Liver (tissue), 3 donors: ENCODE results near the gene KIF26A.

Experiments used
- ATF3 ChIP-seq: IDR thresholded peaks from 2 replicates; pipeline ENCODE4 v1.6.1; 2016; ENCODE audit warnings: antibody characterized with exemption
- CTCF ChIP-seq: fragments of 150-350 bp; IDR thresholded peaks from 2 replicates; pipeline ENCODE4 v1.5.1; 2017; ENCODE audit warnings: improper control_type of control experiment, low read depth, low read length; ENCODE audit not compliant: missing input control
- GABPA ChIP-seq, 2 donors: IDR thresholded peaks in 1 of 2; conservative IDR thresholded peaks in 1 of 2; 2 replicates each; pipeline ENCODE4 v1.6.1; 2016; ENCODE audit warnings: antibody characterized with exemption in 2 of 2, mild to moderate bottlenecking in 1 of 2, moderate library complexity in 1 of 2
- HNF4A ChIP-seq, 2 donors: conservative IDR thresholded peaks; 2 replicates each; pipeline ENCODE4 v1.6.1; 2016; ENCODE audit warnings: antibody characterized with exemption in 2 of 2, mild to moderate bottlenecking in 2 of 2
- JUND ChIP-seq, 2 donors: IDR thresholded peaks; 2 replicates each; pipeline ENCODE4 v1.6.1; 2016; ENCODE audit warnings: antibody characterized with exemption in 2 of 2
- NR2F2 ChIP-seq: IDR thresholded peaks from 2 replicates; pipeline ENCODE4 v1.6.1; 2016; ENCODE audit warnings: antibody characterized with exemption
- RAD21 ChIP-seq, 2 donors: IDR thresholded peaks; 2 replicates each; pipeline ENCODE4 v1.6.1; 2016; ENCODE audit warnings: antibody characterized with exemption in 2 of 2, mild to moderate bottlenecking in 2 of 2
- REST ChIP-seq: IDR thresholded peaks from 2 replicates; pipeline ENCODE4 v1.6.1; 2016; ENCODE audit warnings: antibody characterized with exemption, mild to moderate bottlenecking
- RXRA ChIP-seq, 2 donors: IDR thresholded peaks; 2 replicates each; pipeline ENCODE4 v1.6.1; 2017 to 2018; ENCODE audit warnings: antibody characterized with exemption in 2 of 2, mild to moderate bottlenecking in 1 of 2
- TAF1 ChIP-seq: conservative IDR thresholded peaks from 2 replicates; pipeline ENCODE4 v1.6.1; 2016; ENCODE audit warnings: antibody characterized with exemption, mild to moderate bottlenecking
- YY1 ChIP-seq: IDR thresholded peaks from 2 replicates; pipeline ENCODE4 v1.6.1; 2016; ENCODE audit warnings: antibody characterized with exemption, mild to moderate bottlenecking
- ZBTB33 ChIP-seq: IDR thresholded peaks from 2 replicates; pipeline ENCODE4 v1.6.1; 2016; ENCODE audit warnings: antibody characterized with exemption
- TF ChIP-seq, protein P1 (sequence below): IDR thresholded peaks from 2 replicates; pipeline ENCODE4 v1.6.1; 2016; ENCODE audit warnings: antibody characterized with exemption
- donor health status: healthy.
- donor health status: healthy.

DNA sequence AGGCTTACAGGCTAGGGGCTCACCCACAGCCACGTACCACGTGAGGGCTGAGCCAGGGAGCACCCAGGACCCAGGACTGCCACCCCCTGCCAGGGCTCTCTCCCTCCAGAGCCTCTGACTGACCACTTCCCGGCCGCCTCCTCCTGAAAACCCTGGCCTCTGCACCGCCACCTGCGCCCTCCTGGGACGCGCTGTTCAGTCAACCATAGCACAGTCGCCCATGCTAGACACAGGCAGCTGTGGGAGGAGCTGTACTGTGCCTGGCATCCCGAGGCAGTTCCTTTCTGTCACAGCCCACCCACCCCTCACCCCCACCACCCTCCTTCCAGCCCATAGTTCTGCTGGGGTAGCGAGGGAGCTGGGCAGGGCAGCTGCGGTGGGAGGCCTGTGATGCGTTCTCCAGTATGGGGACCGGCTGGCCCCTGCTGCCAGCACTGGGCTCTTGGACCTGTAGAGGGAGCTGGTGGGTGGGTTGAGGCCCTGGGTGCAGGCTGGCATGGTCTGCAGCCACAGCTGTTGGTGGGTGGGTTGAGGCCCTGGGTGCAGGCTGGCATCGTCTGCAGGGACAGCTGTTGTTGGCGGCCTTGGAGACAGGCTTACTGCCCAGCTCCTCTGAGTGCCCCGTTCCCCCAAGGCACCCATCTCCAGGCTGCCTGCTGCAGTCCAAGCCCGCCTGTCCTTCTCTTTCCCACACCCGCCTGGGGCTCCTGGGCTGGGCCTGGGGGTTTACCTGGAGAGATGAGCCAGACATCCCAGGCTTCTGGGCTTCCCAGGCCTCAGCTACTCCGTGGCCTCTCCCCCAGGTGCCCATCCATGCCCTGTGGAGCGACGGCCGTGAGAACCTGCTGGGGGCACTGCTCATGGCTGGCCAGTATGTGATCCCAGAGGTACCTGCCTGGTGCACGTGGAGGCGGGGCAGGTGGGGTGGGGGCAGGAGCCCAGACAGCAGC lies 41.4 kb upstream of the KIF26A start:
- TF ChIP-seq CTCF = no peak
- TF ChIP-seq TAF1 = no peak
- TF ChIP-seq RAD21 (IDR thresholded peaks at IDR 0.05) = no peak
- TF ChIP-seq GABPA (IDR thresholded peaks at IDR 0.05 in 1 of 2, conservative IDR thresholded peaks at IDR 0.05 in 1 of 2) = no peak
- TF ChIP-seq, protein P1, sequence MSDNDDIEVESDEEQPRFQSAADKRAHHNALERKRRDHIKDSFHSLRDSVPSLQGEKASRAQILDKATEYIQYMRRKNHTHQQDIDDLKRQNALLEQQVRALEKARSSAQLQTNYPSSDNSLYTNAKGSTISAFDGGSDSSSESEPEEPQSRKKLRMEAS = no peak
- TF ChIP-seq REST = no peak
- no peak for TF ChIP-seq YY1
- no peak for TF ChIP-seq NR2F2
- no peak for TF ChIP-seq JUND (IDR thresholded peaks at IDR 0.05)
- TF ChIP-seq ATF3 = no peak
- TF ChIP-seq RXRA (IDR thresholded peaks at IDR 0.05) = no peak
- no peak for TF ChIP-seq ZBTB33
- TF ChIP-seq HNF4A (conservative IDR thresholded peaks at IDR 0.05) = no peak
